Kidney (tissue), 14 donors: ENCODE data around the gene XYLT1. TPM values are rescaled to one million over a fixed set of nuclear protein-coding genes. Genes with fewer than 3 reads are reported as not detected.

Experiments used
- DNase-seq, 5 donors: peaks; one replicate each; pipeline ENCODE4 v3.0.0-alpha.2; 2013 to 2020
- FAIRE-seq: peaks from 2 replicates; lab custom pipeline; 2012; peaks lifted over from hg19 to GRCh38; lab: Jason Lieb, UNC
- H3K27ac ChIP-seq, 2 donors: one replicate each; pipeline ENCODE4 v1.7.0; 2013; ENCODE audit warnings: low read depth in 2 of 2, low read length in 2 of 2, inconsistent platforms in 1 of 2
- H3K27me3 ChIP-seq: one replicate; pipeline ENCODE4 v1.7.1; 2013; ENCODE audit warnings: low read length, inconsistent platforms; ENCODE audit not compliant: control insufficient read depth, insufficient read depth
- H3K36me3 ChIP-seq, 3 donors: one replicate each; pipeline versions ENCODE4 v1.7.0 to v1.7.1; 2013; ENCODE audit warnings: low read length in 3 of 3, control low read depth in 1 of 3, inconsistent platforms in 1 of 3; ENCODE audit not compliant: insufficient read depth in 3 of 3, control insufficient read depth in 2 of 3
- H3K4me1 ChIP-seq, 3 donors: one replicate each; pipeline versions ENCODE4 v1.7.0 to v1.7.1; 2013; ENCODE audit warnings: low read length in 3 of 3, inconsistent platforms in 1 of 3, low read depth in 1 of 3; ENCODE audit not compliant: control insufficient read depth in 2 of 3, insufficient read depth in 2 of 3
- H3K4me3 ChIP-seq, 3 donors: one replicate each; pipeline versions ENCODE4 v1.7.0 to v1.8.1; 2013; ENCODE audit warnings: low read length in 3 of 3, control low read depth in 1 of 3, inconsistent platforms in 1 of 3
- H3K9ac ChIP-seq, 3 donors: one replicate each; pipeline versions ENCODE4 v1.7.0 to v1.7.1; 2013; ENCODE audit warnings: low read length in 3 of 3, control low read depth in 1 of 3, inconsistent platforms in 1 of 3
- H3K9me3 ChIP-seq, 3 donors: one replicate each; pipeline versions ENCODE4 v1.7.0 to v1.7.1; 2013; ENCODE audit warnings: low read length in 3 of 3, control low read depth in 1 of 3, inconsistent platforms in 1 of 3; ENCODE audit not compliant: control insufficient read depth in 2 of 3, insufficient read depth in 1 of 3
- intact Hi-C: fragments of 100-400 bp; cut with DNase I; formaldehyde crosslinking; loops from one replicate; pipeline ENCODE4 v1.11.1; 2022
- polyA plus RNA-seq: library from polyadenylated mRNA; stranded (reverse); fragments of 350-450 nt; fragmentation: Illumina TruSeq; extraction: RNeasy Lipid Tissue Mini Kit (QIAGEN cat#74804); gene quantifications from one replicate; pipeline ENCODE4 v1.2.3, GENCODE V29; 2014; ENCODE audit warnings: low read depth, low replicate concordance; ENCODE audit not compliant: insufficient read depth
- total RNA-seq: library from RNA; stranded (reverse); fragmentation: NEBNext Ultra II Directional; extraction: Animal tissue kit (Norgen Biotek cat#: 25700); gene quantifications from one replicate; pipeline ENCODE4 v1.2.1, GENCODE V29; 2021
- TF ChIP-seq, protein P1 (sequence below): IDR thresholded peaks from 3 replicates; pipeline ENCODE4 v1.5.1; 2012; ENCODE audit warnings: mild to moderate bottlenecking, moderate library complexity, borderline replicate concordance; ENCODE audit not compliant: insufficient read depth; ENCODE audit errors: extremely low read depth
- donor health status: control.
- donor health status: control.
- donor health status: control.
- donor health status: control.
- donor health status: control.
- donor health status: DM: yes; HTN: yes; CAD: no.
- donor health status: Normal renal cell carcinoma (clear cell type).

Gene XYLT1
- total and polyA plus RNA-seq, 2 donors from 2014 or later, result 0.52 to 7.6 TPM

DNA sequence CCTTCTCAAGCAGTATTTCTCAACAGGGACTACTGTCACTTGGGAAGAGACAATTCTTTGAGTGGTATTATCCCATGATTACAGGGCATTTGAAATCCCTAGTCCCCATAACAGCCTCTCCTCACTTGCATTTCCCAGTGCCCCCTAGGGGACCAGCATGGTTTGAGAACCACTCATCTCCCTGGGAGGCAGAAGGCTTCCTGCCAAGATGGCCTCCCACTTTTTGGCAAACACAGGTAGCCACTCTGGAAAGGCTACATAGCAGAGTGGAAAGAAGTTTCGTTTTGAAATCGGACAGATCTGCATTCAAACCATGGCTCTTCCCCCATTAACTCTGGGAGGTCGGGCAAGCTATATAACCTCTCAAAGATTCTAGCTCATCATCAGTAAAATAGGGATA is 256.8 kb downstream of the XYLT1 start:
- H3K4me1 ChIP-seq, result no peaks in the 10 kb centered on the region
- no peak overlapping the region for H3K27ac ChIP-seq
- H3K9me3 ChIP-seq, result peaks cover 0 to 7% (median 0%) of the 10 kb centered on the region in 3 donors
- TF ChIP-seq, protein P1, sequence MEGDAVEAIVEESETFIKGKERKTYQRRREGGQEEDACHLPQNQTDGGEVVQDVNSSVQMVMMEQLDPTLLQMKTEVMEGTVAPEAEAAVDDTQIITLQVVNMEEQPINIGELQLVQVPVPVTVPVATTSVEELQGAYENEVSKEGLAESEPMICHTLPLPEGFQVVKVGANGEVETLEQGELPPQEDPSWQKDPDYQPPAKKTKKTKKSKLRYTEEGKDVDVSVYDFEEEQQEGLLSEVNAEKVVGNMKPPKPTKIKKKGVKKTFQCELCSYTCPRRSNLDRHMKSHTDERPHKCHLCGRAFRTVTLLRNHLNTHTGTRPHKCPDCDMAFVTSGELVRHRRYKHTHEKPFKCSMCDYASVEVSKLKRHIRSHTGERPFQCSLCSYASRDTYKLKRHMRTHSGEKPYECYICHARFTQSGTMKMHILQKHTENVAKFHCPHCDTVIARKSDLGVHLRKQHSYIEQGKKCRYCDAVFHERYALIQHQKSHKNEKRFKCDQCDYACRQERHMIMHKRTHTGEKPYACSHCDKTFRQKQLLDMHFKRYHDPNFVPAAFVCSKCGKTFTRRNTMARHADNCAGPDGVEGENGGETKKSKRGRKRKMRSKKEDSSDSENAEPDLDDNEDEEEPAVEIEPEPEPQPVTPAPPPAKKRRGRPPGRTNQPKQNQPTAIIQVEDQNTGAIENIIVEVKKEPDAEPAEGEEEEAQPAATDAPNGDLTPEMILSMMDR, result no peak
- no peak overlapping the region for H3K4me3 ChIP-seq
- H3K9ac ChIP-seq, result no peak overlapping the region
- DNase-seq (no peak), FAIRE-seq (no peak)
- intact Hi-C loops, result no loop called here
- H3K27me3 ChIP-seq, result no peaks in the 10 kb centered on the region
- H3K36me3 ChIP-seq, result no peaks in the 10 kb centered on the region

GRCh38 chr16:17213025-17213424 is 257.7 kb downstream of the XYLT1 start:
- intact Hi-C loops, result no loop called here
- H3K36me3 ChIP-seq, result no peaks in the 10 kb centered on the region
- H3K4me1 ChIP-seq, result no peaks in the 10 kb centered on the region
- H3K9ac ChIP-seq, result no peak overlapping the region
- DNase-seq (no peak), FAIRE-seq (no peak)
- H3K9me3 ChIP-seq, result peaks cover 0 to 7% (median 0%) of the 10 kb centered on the region in 3 donors
- TF ChIP-seq, protein P1, result no peak
- H3K4me3 ChIP-seq, result no peak overlapping the region
- H3K27me3 ChIP-seq, result no peaks in the 10 kb centered on the region
- H3K27ac ChIP-seq, result no peak overlapping the region

DNA sequence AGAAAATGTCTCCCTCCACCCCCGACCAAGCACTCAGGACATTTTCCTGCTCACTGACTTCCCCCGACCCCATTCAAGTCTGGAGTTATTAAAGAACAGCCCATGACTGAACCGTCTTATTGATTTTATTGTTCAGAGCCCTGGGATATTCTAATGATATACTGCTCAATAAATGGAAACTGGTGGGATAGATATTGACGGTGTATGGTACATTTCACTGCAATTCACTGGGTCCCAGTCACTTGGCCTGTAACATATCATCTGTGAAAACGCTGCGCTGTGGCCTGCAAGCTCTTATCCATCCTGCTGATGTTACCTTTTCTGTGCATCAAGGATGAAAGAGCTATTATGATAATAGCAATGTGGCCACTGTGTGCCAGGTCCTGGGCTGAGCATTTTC is 258.2 kb downstream of the XYLT1 start:
- no peak overlapping the region for H3K27ac ChIP-seq
- no peak for FAIRE-seq

More for the DNA sequence above, 258.2 kb downstream of the XYLT1 start:
- no peaks in the 10 kb centered on the region for H3K36me3 ChIP-seq
- no peaks in the 10 kb centered on the region for H3K27me3 ChIP-seq
- no peaks in the 10 kb centered on the region for H3K4me1 ChIP-seq
- TF ChIP-seq, protein P1, result no peak
- intact Hi-C loops, result no loop called here
- peaks cover 0 to 7% (median 0%) of the 10 kb centered on the region in 3 donors for H3K9me3 ChIP-seq
- H3K4me3 ChIP-seq, result no peak overlapping the region
- no peak overlapping the region for H3K9ac ChIP-seq
- DNase-seq, result no peak
